ENCODE data around the gene PLS1.
"Not testable (repeated sequence)": the region's sequence is repeated elsewhere in the genome, so short reads cannot be mapped to it uniquely, and the experiment has no call there.

- not testable (repeated sequence) for TF ChIP-seq CTCF, POLR2A (IDR thresholded peaks at IDR 0.05)
Measured at GRCh38 chr3:142750531-142750930, 154.3 kb downstream of the PLS1 start.
